WTC11 (cell line): ENCODE results near the gene ENKUR. TPM values are rescaled to one million over a fixed set of nuclear protein-coding genes. Genes with fewer than 3 reads are reported as not detected.

Source experiments
- AR ChIP-seq: fragments of 250-450 bp; sonication (Bioruptor Pico); IDR thresholded peaks from 2 replicates; pipeline ENCODE4 v1.9.0; 2021; ENCODE audit warnings: mild to moderate bottlenecking
- ARID4B ChIP-seq: sonication (generic); formaldehyde crosslinking; IDR thresholded peaks from 2 replicates; pipeline ENCODE4 v1.8.0; 2023; ENCODE audit warnings: missing genetic modification reagents, mild to moderate bottlenecking, borderline replicate concordance
- ATF1 ChIP-seq: sonication (generic); formaldehyde crosslinking; IDR thresholded peaks from 2 replicates; pipeline ENCODE4 v1.8.1; 2023; ENCODE audit warnings: mild to moderate bottlenecking, moderate library complexity, missing genetic modification reagents
- ESRRA ChIP-seq: sonication (generic); formaldehyde crosslinking; IDR thresholded peaks from 2 replicates; pipeline ENCODE4 v1.8.1; 2022; ENCODE audit warnings: mild to moderate bottlenecking, missing genetic modification reagents, borderline replicate concordance
- HMGA2 ChIP-seq: fragments of 250-450 bp; sonication (Bioruptor Pico); IDR thresholded peaks from 2 replicates; pipeline ENCODE4 v1.4.0; 2021; ENCODE audit warnings: mild to moderate bottlenecking, moderate library complexity
- NFATC4 ChIP-seq: fragments of 250-450 bp; sonication (Bioruptor Pico); IDR thresholded peaks from 2 replicates; pipeline ENCODE4 v1.9.0; 2021; ENCODE audit warnings: mild to moderate bottlenecking
- NFYB ChIP-seq: sonication (generic); formaldehyde crosslinking; conservative IDR thresholded peaks from 2 replicates; pipeline ENCODE4 v1.8.0; 2022; ENCODE audit warnings: low read depth, missing genetic modification reagents
- RORB ChIP-seq: fragments of 250-450 bp; sonication (Bioruptor Pico); IDR thresholded peaks from 2 replicates; pipeline ENCODE4 v1.9.0; 2021; ENCODE audit warnings: mild to moderate bottlenecking
- TP53 ChIP-seq: sonication (generic); formaldehyde crosslinking; IDR thresholded peaks from 2 replicates; pipeline ENCODE4 v1.8.1; 2023; ENCODE audit warnings: mild to moderate bottlenecking, missing genetic modification reagents
- USF2 ChIP-seq: sonication (generic); formaldehyde crosslinking; IDR thresholded peaks from 2 replicates; pipeline ENCODE4 v1.8.1; 2023; ENCODE audit warnings: mild to moderate bottlenecking, missing genetic modification reagents, moderate library complexity
- ZMAT4 ChIP-seq: fragments of 250-450 bp; sonication (Bioruptor Pico); IDR thresholded peaks from 2 replicates; pipeline ENCODE4 v1.9.0; 2021; ENCODE audit warnings: mild to moderate bottlenecking
- ZNF121 ChIP-seq: sonication (generic); formaldehyde crosslinking; IDR thresholded peaks from 2 replicates; pipeline ENCODE4 v1.8.0; 2023; ENCODE audit warnings: missing genetic modification reagents
- ZNF232 ChIP-seq: sonication (generic); formaldehyde crosslinking; IDR thresholded peaks from 2 replicates; pipeline ENCODE4 v1.8.0; 2022; ENCODE audit warnings: mild to moderate bottlenecking, missing genetic modification reagents
- ZNF671 ChIP-seq: fragments of 250-450 bp; sonication (Bioruptor Pico); IDR thresholded peaks from 2 replicates; pipeline ENCODE4 v1.8.0; 2021; ENCODE audit warnings: mild to moderate bottlenecking
- ZSCAN18 ChIP-seq: fragments of 250-450 bp; sonication (Bioruptor Pico); IDR thresholded peaks from 2 replicates; pipeline ENCODE4 v2.1.2; 2022; ENCODE audit warnings: mild to moderate bottlenecking, moderate library complexity
- total RNA-seq: library from RNA; stranded (reverse); gene quantifications from 3 replicates; pipeline ENCODE4 v1.2.3, GENCODE V29; 2021

ENKUR gene
- total RNA-seq, 1 experiment from 2014 or later: not detected

GRCh38 chr10:24952143-24952706, 63.7 kb downstream of the ENKUR start, which contains the start of gene PRTFDC1 (continued):
- TF ChIP-seq ARID4B (CRISPR knock-in tag) (no peak), ESRRA (CRISPR knock-in tag) (no peak), HMGA2 (CRISPR knock-in tag) (no peak), ZNF671 (no peak; the same call in 1 of the 2 replicates), ZNF232 (CRISPR knock-in tag) (no peak), AR (CRISPR knock-in tag) (no peak), USF2 (CRISPR knock-in tag) (no peak), ZNF121 (CRISPR knock-in tag) (no peak), ZSCAN18 (CRISPR knock-in tag) (no peak), NFYB (CRISPR knock-in tag) (no peak), ZMAT4 (CRISPR knock-in tag) (no peak), ATF1 (CRISPR knock-in tag) (no peak), RORB (CRISPR knock-in tag) (no peak), TP53 (CRISPR knock-in tag) (no peak), NFATC4 (CRISPR knock-in tag) (no peak)
